AG09319 (cell line): ENCODE measurements around the gene SLC50A1.
"Not testable (repeated sequence)": the region's sequence is repeated elsewhere in the genome, so short reads cannot be mapped to it uniquely, and the experiment has no call there.

Experiments
- DNase-seq: peaks from one replicate; pipeline ENCODE4 v3.0.0-alpha.2; 2010; ENCODE audit warnings: low read depth; ENCODE audit errors: extremely low read depth
- CTCF ChIP-seq: IDR thresholded peaks from 2 replicates; pipeline ENCODE4 v1.5.1; 2011; ENCODE audit warnings: low read depth, mild to moderate bottlenecking, inconsistent platforms, low read length, moderate library complexity

The SLC50A1 gene

DNA sequence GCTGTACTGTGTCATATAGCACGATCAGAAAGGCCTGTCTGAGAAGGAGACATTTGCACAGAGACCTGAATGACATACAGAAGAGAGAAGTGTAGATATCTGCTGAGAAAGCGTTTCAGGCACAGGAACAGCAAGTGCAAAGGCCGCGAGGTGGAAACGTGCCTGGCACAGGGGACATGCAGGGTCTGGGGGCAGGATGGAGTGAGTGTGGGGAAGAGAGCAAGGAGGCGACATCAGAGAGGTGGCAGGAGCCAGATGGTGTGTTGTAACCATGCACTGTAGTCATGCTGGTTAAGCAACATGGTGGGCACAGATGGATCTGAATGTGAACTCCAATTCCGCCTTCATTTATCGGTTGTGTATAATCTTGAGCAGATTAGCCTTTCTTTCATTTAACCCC, 24.5 kb downstream of the SLC50A1 start:
- TF ChIP-seq CTCF, result no peak
- no peak for DNase-seq

DNA sequence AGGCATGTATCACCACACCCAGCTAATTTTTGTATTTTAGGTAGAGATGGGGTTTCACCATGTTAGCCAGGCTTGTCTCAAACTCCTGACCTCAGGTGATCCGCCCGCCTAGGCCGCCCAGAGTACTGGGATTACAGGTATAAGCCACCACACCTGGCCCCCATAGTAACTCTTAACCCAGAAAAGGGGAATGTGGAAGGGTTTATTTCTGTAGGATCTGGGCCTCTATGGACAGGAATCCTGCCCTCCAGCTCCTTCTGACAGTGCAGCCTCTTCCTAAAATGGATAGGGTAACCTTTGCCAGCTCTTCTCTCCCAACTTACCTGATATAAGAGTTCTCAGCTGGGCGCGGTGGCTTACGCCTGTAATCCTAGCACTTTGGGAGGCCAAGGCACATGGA, 27.0 kb downstream of the SLC50A1 start:
- not testable (repeated sequence) for DNase-seq

DNA sequence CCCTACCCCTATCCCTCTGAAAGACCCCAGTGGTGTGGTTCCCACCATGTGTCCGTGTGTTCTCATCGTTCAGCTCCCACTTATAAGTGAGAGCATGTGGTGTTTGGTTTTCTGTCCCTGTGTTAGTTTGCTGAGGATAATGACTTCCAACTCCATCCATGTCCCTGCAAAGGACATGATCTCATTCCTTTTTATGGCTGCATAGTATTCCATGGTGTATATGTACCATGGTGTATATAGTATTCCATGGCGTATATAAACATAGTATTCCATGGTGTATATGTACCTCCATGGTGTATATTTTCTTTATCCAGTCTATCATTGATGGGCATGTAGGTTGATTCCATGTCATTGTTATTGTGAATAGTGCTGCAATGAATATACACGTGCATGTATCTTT, 28.1 kb downstream of the SLC50A1 start:
- not testable (repeated sequence) for DNase-seq

GRCh38 chr1:155164625-155165024, 29.0 kb downstream of the SLC50A1 start:
- DNase-seq, result not testable (repeated sequence)

DNA sequence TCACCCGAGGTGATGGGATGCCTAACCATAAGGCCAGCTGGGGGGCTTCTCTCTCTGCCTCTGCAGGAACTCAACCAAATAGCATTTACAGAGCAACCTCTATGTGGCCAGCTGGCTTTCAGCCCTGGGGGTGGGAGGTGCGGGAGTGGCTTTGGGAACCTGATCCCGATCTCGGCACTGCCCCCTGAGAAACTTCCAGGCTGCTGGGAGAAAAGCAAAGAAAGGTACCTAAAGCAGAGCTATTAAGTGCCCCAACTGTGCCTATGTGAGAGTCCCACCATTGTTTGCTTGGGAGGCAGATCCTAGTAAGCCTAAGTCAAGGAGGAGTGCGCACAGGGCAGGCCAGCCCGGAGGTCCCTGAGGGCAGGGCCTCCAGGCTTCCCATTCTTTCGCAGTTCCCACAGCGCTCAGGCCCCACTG, 30.4 kb downstream of the SLC50A1 start:
- no peak for DNase-seq
- no peak for TF ChIP-seq CTCF

GRCh38 chr1:155166471-155167165, 31.0 kb downstream of the SLC50A1 start:
- no peak for TF ChIP-seq CTCF
- DNase-seq, result no peak

- DNase-seq, result no peak
- peak; percentile 87 for TF ChIP-seq CTCF
Measured at GRCh38 chr1:155167166-155168104, 31.8 kb downstream of the SLC50A1 start.

- DNase-seq, result not testable (repeated sequence)
Measured at GRCh38 chr1:155168105-155168445, 32.4 kb downstream of the SLC50A1 start.

DNA sequence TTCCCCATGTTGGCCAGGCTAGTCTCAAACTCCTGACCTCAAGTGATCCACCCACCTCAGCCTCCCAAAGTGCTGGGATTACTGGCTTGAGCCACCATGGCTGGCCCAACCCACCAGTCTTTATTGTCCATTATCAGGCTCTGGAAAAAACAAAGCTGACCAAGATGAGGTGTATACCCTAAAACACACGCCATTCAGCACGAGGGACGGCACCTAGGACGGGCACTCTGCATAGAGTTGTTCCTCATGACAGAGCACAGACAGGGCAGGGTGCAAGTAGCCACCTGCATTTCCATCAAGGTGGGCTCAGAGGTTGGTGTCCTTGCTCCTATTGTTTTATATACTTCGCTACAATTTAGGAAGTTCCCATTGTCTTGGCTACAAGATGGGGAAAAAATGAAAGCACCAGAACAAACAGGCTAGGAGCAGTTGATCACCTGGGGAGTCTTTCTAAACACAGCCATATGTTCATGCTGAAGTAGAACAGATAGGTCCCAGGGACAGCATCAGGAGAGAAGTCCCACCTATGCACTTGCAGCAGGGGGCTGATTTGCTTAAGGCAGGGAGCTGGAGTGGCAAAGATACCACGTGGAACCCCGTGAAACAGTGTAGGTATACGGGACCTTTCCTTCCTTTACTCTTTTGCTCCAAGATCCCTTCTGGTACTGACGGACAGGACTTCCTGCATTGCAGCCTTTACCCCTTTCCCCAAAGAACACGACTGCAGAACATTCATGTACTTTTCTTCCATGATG, 33.0 kb downstream of the SLC50A1 start:
- DNase-seq, result no peak
- TF ChIP-seq CTCF, result no peak
